Lower lobe of right lung (tissue), 2 donors: ENCODE measurements around the gene NECAB2. TPM values are rescaled to one million over a fixed set of nuclear protein-coding genes. Genes with fewer than 3 reads are reported as not detected.

ENCODE experiments used
- ATAC-seq, 2 donors: fragments of 200-7000 bp; cut with Tn5 transposase; one replicate each; pipeline ENCODE4 v1.9.1; 2020 to 2022; ENCODE audit warnings: mild to moderate bottlenecking in 2 of 2, moderate library complexity in 2 of 2
- DNase-seq: peaks from one replicate; pipeline ENCODE4 v3.0.0-alpha.2; 2020
- H3K27ac ChIP-seq: fragments of 200-600 bp; one replicate; pipeline ENCODE4 v1.8.0; 2022
- H3K27me3 ChIP-seq: fragments of 200-600 bp; one replicate; pipeline ENCODE4 v1.8.0; 2022; ENCODE audit warnings: low read depth
- H3K36me3 ChIP-seq: fragments of 200-600 bp; one replicate; pipeline ENCODE4 v1.8.0; 2022; ENCODE audit warnings: mild to moderate bottlenecking
- H3K4me1 ChIP-seq: fragments of 200-600 bp; one replicate; pipeline ENCODE4 v1.8.0; 2022
- H3K4me3 ChIP-seq: fragments of 200-600 bp; one replicate; pipeline ENCODE4 v1.8.0; 2022; ENCODE audit warnings: mild to moderate bottlenecking
- H3K9me3 ChIP-seq: fragments of 200-600 bp; one replicate; pipeline ENCODE4 v1.8.0; 2022
- intact Hi-C: fragments of 100-400 bp; cut with DNase I; formaldehyde crosslinking; loops from one replicate; pipeline ENCODE4 v1.11.0; 2022
- total RNA-seq: library from RNA; stranded (reverse); fragmentation: NEBNext Ultra II Directional; extraction: Animal tissue kit (Norgen Biotek cat#: 25700); gene quantifications from one replicate; pipeline ENCODE4 v1.2.1, GENCODE V29; 2021
- TF ChIP-seq, protein P1 (sequence below): fragments of 200-600 bp; IDR thresholded peaks from one replicate; pipeline ENCODE4 v1.8.0; 2022; ENCODE audit warnings: antibody characterized with exemption, mild to moderate bottlenecking
- donor health status: DM: no; HTN: yes; CAD: no; lungs with severe emphysema.

The NECAB2 gene
- total RNA-seq, 1 donor from 2014 or later, result 0.44 TPM

DNA sequence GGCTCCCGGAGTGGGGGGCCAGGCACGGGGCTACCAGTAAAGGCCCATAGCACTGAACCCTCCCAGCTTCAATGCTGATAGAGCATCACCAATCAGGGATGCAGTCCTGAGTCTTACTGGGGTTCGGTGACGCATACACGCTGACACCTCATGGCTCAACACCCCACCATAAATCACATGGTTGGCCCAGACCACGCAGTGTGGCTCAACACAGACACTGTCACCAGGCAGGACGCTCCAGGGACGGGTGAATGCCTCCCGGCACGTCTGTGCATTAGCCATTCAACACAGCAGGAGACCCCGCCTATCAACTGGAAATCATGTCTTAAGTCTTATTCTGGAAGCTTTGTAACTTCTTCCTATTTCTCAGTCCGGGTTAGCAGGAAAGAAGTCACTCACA is 35.0 kb downstream of the NECAB2 start:
- no peaks in the 10 kb centered on the region for H3K9me3 ChIP-seq

DNA sequence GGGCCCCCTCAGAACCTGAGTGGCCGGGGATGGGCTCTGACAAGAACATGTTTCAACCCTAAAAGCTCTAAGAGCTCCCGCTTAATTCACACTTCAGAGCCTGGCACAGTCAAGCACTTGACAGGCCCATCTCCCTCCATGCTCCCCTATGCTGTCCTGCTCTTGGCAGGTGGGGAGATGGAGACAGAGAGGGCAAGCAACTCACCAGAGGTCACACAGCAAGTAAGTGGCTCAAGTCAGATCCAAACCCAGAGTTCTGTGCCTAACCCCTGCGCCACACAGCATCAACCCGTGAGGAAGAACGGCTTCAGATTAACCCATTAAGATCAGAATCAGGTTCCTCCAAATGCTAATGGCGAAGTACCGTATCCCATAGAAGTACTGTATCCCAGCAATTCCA is 36.4 kb downstream of the NECAB2 start:
- intact Hi-C loops, result no loop called here
- TF ChIP-seq, protein P1, sequence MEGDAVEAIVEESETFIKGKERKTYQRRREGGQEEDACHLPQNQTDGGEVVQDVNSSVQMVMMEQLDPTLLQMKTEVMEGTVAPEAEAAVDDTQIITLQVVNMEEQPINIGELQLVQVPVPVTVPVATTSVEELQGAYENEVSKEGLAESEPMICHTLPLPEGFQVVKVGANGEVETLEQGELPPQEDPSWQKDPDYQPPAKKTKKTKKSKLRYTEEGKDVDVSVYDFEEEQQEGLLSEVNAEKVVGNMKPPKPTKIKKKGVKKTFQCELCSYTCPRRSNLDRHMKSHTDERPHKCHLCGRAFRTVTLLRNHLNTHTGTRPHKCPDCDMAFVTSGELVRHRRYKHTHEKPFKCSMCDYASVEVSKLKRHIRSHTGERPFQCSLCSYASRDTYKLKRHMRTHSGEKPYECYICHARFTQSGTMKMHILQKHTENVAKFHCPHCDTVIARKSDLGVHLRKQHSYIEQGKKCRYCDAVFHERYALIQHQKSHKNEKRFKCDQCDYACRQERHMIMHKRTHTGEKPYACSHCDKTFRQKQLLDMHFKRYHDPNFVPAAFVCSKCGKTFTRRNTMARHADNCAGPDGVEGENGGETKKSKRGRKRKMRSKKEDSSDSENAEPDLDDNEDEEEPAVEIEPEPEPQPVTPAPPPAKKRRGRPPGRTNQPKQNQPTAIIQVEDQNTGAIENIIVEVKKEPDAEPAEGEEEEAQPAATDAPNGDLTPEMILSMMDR, result no peak

More for the DNA sequence above, 35.0 kb downstream of the NECAB2 start:
- Histone ChIP-seq H3K4me1 (no peaks in the 10 kb centered on the region), H3K27ac (no peak overlapping the region), H3K4me3 (no peak overlapping the region), H3K36me3 (no peaks in the 10 kb centered on the region), H3K27me3 (peaks cover 29% of the 10 kb centered on the region)
- TF ChIP-seq, protein P1, result no peak
- ATAC-seq, result no peak
- intact Hi-C loops, result no loop called here
- no peak for DNase-seq

DNA sequence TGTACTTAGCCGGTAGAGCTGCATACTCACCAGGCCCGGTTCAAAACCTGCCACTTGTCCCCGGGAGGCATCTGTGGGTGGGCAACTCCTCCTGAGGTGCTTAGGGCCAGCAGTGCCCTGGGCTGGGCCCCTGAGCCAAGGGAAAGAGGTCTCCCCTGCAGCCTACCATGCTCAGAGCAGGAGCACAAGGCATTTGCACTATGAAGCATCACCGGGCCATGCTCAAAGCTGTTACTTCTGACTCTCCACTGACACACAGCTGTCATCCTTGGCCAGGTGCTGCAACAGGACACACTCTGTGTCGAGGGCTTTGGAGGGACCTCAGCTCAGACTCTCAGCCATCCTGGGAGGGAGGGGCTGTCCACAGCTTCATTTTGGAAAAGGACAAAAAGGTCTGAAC is 37.3 kb downstream of the NECAB2 start:
- H3K27me3 ChIP-seq, result peaks cover 17% of the 10 kb centered on the region
- intact Hi-C loops, result no loop called here
- H3K4me3 ChIP-seq, result no peak overlapping the region
- no peak for ATAC-seq
- H3K27ac ChIP-seq, result no peak overlapping the region
- no peak for DNase-seq
- no peaks in the 10 kb centered on the region for H3K36me3 ChIP-seq
- H3K9me3 ChIP-seq, result no peaks in the 10 kb centered on the region
- TF ChIP-seq, protein P1, result no peak
- H3K4me1 ChIP-seq, result no peaks in the 10 kb centered on the region

More for the DNA sequence above, 36.4 kb downstream of the NECAB2 start:
- no peaks in the 10 kb centered on the region for H3K4me1 ChIP-seq
- peaks cover 17% of the 10 kb centered on the region for H3K27me3 ChIP-seq
- H3K4me3 ChIP-seq, result no peak overlapping the region
- DNase-seq, result no peak
- no peak overlapping the region for H3K27ac ChIP-seq
- no peaks in the 10 kb centered on the region for H3K9me3 ChIP-seq
- H3K36me3 ChIP-seq, result no peaks in the 10 kb centered on the region
- no peak for ATAC-seq

DNA sequence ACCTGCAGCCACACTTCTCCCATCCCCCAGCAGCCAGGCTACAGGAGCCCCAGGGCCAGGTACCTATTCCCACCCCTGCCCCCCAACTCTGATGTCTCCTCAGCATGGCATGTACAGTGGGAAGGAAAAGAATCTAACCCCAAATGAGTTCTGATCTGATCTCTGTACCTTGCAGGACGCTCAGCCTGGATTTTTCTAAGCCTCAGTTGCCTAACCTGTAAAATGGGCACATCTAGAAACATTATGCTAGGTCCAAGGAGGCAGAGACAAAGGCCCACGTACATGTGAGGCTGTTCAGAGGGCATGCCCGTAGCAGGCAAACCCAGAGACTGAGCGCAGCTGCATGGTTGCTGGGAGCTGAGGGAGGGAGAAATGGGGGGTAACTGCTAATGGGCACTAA is 39.5 kb downstream of the NECAB2 start:
- H3K9me3 ChIP-seq, result no peaks in the 10 kb centered on the region
- intact Hi-C loops, result no loop called here
- H3K4me3 ChIP-seq, result no peak overlapping the region
- H3K27ac ChIP-seq, result no peak overlapping the region
- DNase-seq, result no peak
- no peaks in the 10 kb centered on the region for H3K36me3 ChIP-seq
- H3K27me3 ChIP-seq, result peaks cover 9% of the 10 kb centered on the region
- H3K4me1 ChIP-seq, result no peaks in the 10 kb centered on the region
- no peak for ATAC-seq
- TF ChIP-seq, protein P1, result no peak

DNA sequence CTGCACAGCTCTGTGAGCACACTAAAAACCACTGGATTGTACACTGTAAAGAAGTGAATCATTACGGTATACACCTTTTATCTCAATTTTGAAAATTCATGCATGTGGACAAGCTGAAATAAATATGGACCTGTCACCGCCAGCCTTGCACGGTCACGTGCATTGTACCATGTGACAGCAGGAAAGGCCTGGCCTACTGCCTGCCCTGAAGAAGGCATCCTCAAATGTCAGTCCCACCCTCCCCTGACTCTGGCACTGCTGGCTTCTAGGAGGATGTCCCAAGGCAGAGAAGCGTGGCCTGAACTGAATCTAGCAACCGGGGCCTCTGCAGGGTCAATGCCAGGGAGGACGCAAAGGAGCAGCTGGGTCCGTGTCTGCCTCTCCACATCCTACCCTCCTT is 39.9 kb downstream of the NECAB2 start:
- ATAC-seq, result no peak
- H3K4me1 ChIP-seq, result no peaks in the 10 kb centered on the region
- H3K36me3 ChIP-seq, result no peaks in the 10 kb centered on the region
- H3K4me3 ChIP-seq, result no peak overlapping the region
- H3K27me3 ChIP-seq, result peaks cover 5% of the 10 kb centered on the region
- no peak overlapping the region for H3K27ac ChIP-seq
- intact Hi-C loops, result no loop called here
- H3K9me3 ChIP-seq, result no peaks in the 10 kb centered on the region
- DNase-seq, result no peak
- TF ChIP-seq, protein P1, result no peak

DNA sequence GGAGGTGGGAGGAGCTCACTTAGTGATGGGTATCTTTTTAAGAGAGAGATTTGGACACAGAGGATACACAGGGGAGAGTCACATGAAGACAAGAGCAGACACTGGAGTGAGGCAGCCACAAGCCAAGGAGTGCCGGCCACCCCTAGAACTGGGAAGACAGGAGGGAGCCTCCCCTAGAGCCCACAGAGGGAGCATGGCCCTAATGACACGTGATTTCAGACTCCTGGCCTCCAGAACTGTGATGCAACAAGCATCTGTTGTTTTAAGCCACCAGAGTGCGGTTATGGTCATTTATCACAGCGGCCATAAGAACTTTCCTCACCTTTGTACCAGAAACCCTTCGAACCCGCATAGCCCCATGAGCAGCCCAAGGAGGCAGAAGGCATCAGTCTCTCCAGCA is 41.2 kb downstream of the NECAB2 start:
- Histone ChIP-seq H3K36me3 (no peaks in the 10 kb centered on the region), H3K27me3 (peaks cover 4% of the 10 kb centered on the region), H3K27ac (no peak overlapping the region), H3K9me3 (no peaks in the 10 kb centered on the region), H3K4me3 (no peak overlapping the region), H3K4me1 (no peaks in the 10 kb centered on the region)
- intact Hi-C loops, result no loop called here
- TF ChIP-seq, protein P1, result no peak
- ATAC-seq (no peak), DNase-seq (no peak)
